ENCODE measurements around the gene LRBA. TPM values are rescaled to one million over a fixed set of nuclear protein-coding genes. Genes with fewer than 3 reads are reported as not detected.

Gene LRBA
- total RNA-seq, 1 donor from 2014 or later, result 103 TPM

DNA sequence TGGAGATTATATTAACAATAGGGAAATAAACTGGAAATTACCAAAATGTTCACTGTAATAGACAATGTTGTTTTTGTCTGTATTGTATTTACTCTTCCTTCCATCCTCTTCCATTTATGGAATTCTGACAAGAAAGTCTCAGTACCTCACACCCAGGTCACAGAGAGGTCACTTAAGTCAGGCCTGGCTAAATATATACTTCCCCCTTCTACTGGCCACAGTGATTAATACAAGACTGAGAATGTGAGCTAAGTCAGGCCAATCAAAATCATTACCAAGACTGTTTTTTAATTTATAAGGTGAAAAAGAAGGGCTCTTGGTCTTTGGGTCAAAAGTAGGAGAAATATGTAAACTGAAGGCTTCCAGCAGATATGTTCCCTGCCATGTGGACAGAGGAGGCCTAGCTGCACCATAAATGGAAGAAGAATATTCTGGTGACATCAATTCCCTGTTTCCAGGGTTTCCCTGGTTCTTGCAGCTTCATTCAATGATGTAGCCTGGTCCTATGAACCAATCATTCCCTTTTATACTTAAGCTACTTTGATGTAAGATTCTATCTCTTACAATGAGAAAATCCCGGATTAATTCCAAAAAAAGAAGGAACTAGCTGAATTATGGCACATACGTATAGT is 64.3 kb downstream of the LRBA start:
- H3K4me3 ChIP-seq (ENCODE audit: low read depth, low read length), result no peak overlapping the region
- TF ChIP-seq, protein P1, sequence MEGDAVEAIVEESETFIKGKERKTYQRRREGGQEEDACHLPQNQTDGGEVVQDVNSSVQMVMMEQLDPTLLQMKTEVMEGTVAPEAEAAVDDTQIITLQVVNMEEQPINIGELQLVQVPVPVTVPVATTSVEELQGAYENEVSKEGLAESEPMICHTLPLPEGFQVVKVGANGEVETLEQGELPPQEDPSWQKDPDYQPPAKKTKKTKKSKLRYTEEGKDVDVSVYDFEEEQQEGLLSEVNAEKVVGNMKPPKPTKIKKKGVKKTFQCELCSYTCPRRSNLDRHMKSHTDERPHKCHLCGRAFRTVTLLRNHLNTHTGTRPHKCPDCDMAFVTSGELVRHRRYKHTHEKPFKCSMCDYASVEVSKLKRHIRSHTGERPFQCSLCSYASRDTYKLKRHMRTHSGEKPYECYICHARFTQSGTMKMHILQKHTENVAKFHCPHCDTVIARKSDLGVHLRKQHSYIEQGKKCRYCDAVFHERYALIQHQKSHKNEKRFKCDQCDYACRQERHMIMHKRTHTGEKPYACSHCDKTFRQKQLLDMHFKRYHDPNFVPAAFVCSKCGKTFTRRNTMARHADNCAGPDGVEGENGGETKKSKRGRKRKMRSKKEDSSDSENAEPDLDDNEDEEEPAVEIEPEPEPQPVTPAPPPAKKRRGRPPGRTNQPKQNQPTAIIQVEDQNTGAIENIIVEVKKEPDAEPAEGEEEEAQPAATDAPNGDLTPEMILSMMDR (IDR thresholded peaks at IDR 0.05; ENCODE audit: insufficient read depth, low read length, severe bottlenecking), result no peak
- no peaks in the 10 kb centered on the region for H3K27me3 ChIP-seq (ENCODE audit: control insufficient read depth, insufficient read depth, low read length)
- DNase-seq (ENCODE audit: low read depth) (no peak), FAIRE-seq (no peak)
- H3K36me3 ChIP-seq (ENCODE audit: control insufficient read depth, insufficient read depth, low read length), result no peaks in the 10 kb centered on the region

DNA sequence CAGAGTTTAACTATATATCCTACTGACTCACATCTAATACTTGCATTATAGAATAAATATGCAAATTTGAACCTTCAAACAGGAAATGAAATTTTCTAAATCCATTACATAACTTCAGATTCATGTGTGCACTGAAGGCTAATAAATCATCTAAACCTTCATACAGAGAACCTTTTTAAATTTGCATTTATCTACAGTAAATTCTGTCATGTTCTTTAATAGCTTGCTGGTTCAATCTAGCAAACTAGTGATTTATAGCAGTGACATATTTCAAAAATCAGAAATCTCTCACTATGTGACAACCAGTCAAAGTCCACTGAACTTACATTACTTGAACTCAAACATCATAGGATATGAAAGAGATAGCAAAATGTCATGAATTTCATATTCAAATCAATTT is 65.1 kb downstream of the LRBA start:
- TF ChIP-seq, protein P1 (IDR thresholded peaks at IDR 0.05; ENCODE audit: insufficient read depth, low read length, severe bottlenecking), result no peak
- no peak for FAIRE-seq

GRCh38 chr4:150949342-150949741 is 65.7 kb downstream of the LRBA start:
- DNase-seq (ENCODE audit: low read depth), result no peak
- FAIRE-seq, result no peak

More for the DNA sequence above, 65.1 kb downstream of the LRBA start:
- H3K36me3 ChIP-seq (ENCODE audit: control insufficient read depth, insufficient read depth, low read length), result no peaks in the 10 kb centered on the region
- no peak for DNase-seq (ENCODE audit: low read depth)
- no peaks in the 10 kb centered on the region for H3K27me3 ChIP-seq (ENCODE audit: control insufficient read depth, insufficient read depth, low read length)
- H3K4me3 ChIP-seq (ENCODE audit: low read depth, low read length), result no peak overlapping the region

GRCh38 chr4:150948710-150949109 is 66.4 kb downstream of the LRBA start:
- Histone ChIP-seq H3K36me3 (ENCODE audit: control insufficient read depth, insufficient read depth, low read length) (no peaks in the 10 kb centered on the region), H3K27me3 (ENCODE audit: control insufficient read depth, insufficient read depth, low read length) (no peaks in the 10 kb centered on the region), H3K4me3 (ENCODE audit: low read depth, low read length) (no peak overlapping the region)
- TF ChIP-seq, protein P1 (IDR thresholded peaks at IDR 0.05; ENCODE audit: insufficient read depth, low read length, severe bottlenecking), result no peak
- FAIRE-seq (no peak), DNase-seq (ENCODE audit: low read depth) (no peak)

More at GRCh38 chr4:150949342-150949741, 65.7 kb downstream of the LRBA start:
- no peaks in the 10 kb centered on the region for H3K36me3 ChIP-seq (ENCODE audit: control insufficient read depth, insufficient read depth, low read length)
- H3K4me3 ChIP-seq (ENCODE audit: low read depth, low read length), result no peak overlapping the region
- H3K27me3 ChIP-seq (ENCODE audit: control insufficient read depth, insufficient read depth, low read length), result no peaks in the 10 kb centered on the region
- TF ChIP-seq, protein P1 (IDR thresholded peaks at IDR 0.05; ENCODE audit: insufficient read depth, low read length, severe bottlenecking), result no peak

DNA sequence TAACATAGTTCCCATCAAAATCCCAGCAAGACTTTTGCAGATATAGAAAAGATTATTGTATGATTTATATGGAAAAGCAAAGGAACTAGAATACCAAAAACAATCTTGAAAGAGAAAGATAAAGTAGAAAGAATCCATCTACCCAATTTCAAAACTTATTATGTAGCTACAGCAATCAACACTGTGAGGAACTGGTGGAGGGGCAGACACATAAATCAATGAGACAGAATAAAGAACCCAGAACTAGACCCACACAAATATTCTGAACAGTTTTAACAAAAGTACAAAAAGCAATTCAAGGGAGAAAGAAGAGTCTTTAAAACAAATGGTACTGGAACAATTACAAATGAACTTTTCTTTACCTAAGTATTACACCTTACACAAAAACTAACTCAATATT is 67.0 kb downstream of the LRBA start:
- DNase-seq (ENCODE audit: low read depth), result no peak
- no peak for FAIRE-seq
- Histone ChIP-seq H3K4me3 (ENCODE audit: low read depth, low read length) (no peak overlapping the region), H3K27me3 (ENCODE audit: control insufficient read depth, insufficient read depth, low read length) (no peaks in the 10 kb centered on the region), H3K36me3 (ENCODE audit: control insufficient read depth, insufficient read depth, low read length) (no peaks in the 10 kb centered on the region)
- TF ChIP-seq, protein P1 (IDR thresholded peaks at IDR 0.05; ENCODE audit: insufficient read depth, low read length, severe bottlenecking), result no peak

GRCh38 chr4:150944660-150945059 is 70.4 kb downstream of the LRBA start:
- Histone ChIP-seq H3K4me3 (ENCODE audit: low read depth, low read length) (no peak overlapping the region), H3K36me3 (ENCODE audit: control insufficient read depth, insufficient read depth, low read length) (no peaks in the 10 kb centered on the region), H3K27me3 (ENCODE audit: control insufficient read depth, insufficient read depth, low read length) (no peaks in the 10 kb centered on the region)
- DNase-seq (ENCODE audit: low read depth) (no peak), FAIRE-seq (no peak)
- TF ChIP-seq, protein P1 (IDR thresholded peaks at IDR 0.05; ENCODE audit: insufficient read depth, low read length, severe bottlenecking), result no peak

Measured in bronchial epithelial cell (primary cell).